BE2C (cell line): ENCODE results near the gene POMGNT1.

Experiments used
- DNase-seq: peaks from one replicate; pipeline ENCODE4 v3.0.0-alpha.2; 2020
- H3K27me3 ChIP-seq: fragments of 250-450 bp; sonication (Bioruptor Pico); 2 replicates; pipeline ENCODE4 v1.5.1; 2020; ENCODE audit warnings: mild to moderate bottlenecking
- H3K36me3 ChIP-seq: fragments of 250-450 bp; sonication (Bioruptor Pico); 2 replicates; pipeline ENCODE4 v1.5.1; 2020; ENCODE audit warnings: mild to moderate bottlenecking
- H3K4me1 ChIP-seq: fragments of 250-450 bp; sonication (Bioruptor Pico); 2 replicates; pipeline ENCODE4 v1.5.1; 2020
- H3K4me3 ChIP-seq: 2 replicates; pipeline ENCODE4 v1.5.1; 2011; ENCODE audit warnings: low read depth, low read length
- H3K9me3 ChIP-seq: fragments of 250-450 bp; sonication (Bioruptor Pico); 2 replicates; pipeline ENCODE4 v1.5.1; 2020
- TF ChIP-seq, protein P1 (sequence below): IDR thresholded peaks from 2 replicates; pipeline ENCODE4 v1.5.1; 2012; ENCODE audit warnings: mild to moderate bottlenecking, low read depth, low read length

The POMGNT1 gene

GRCh38 chr1:46186076-46186475 lies 12.2 kb downstream of the POMGNT1 start:
- Histone ChIP-seq H3K36me3 (no peaks in the 10 kb centered on the region), H3K4me3 (no peak overlapping the region), H3K4me1 (no peaks in the 10 kb centered on the region), H3K27me3 (no peaks in the 10 kb centered on the region), H3K9me3 (no peaks in the 10 kb centered on the region)
- TF ChIP-seq, protein P1, sequence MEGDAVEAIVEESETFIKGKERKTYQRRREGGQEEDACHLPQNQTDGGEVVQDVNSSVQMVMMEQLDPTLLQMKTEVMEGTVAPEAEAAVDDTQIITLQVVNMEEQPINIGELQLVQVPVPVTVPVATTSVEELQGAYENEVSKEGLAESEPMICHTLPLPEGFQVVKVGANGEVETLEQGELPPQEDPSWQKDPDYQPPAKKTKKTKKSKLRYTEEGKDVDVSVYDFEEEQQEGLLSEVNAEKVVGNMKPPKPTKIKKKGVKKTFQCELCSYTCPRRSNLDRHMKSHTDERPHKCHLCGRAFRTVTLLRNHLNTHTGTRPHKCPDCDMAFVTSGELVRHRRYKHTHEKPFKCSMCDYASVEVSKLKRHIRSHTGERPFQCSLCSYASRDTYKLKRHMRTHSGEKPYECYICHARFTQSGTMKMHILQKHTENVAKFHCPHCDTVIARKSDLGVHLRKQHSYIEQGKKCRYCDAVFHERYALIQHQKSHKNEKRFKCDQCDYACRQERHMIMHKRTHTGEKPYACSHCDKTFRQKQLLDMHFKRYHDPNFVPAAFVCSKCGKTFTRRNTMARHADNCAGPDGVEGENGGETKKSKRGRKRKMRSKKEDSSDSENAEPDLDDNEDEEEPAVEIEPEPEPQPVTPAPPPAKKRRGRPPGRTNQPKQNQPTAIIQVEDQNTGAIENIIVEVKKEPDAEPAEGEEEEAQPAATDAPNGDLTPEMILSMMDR: no peak
- no peak for DNase-seq

DNA sequence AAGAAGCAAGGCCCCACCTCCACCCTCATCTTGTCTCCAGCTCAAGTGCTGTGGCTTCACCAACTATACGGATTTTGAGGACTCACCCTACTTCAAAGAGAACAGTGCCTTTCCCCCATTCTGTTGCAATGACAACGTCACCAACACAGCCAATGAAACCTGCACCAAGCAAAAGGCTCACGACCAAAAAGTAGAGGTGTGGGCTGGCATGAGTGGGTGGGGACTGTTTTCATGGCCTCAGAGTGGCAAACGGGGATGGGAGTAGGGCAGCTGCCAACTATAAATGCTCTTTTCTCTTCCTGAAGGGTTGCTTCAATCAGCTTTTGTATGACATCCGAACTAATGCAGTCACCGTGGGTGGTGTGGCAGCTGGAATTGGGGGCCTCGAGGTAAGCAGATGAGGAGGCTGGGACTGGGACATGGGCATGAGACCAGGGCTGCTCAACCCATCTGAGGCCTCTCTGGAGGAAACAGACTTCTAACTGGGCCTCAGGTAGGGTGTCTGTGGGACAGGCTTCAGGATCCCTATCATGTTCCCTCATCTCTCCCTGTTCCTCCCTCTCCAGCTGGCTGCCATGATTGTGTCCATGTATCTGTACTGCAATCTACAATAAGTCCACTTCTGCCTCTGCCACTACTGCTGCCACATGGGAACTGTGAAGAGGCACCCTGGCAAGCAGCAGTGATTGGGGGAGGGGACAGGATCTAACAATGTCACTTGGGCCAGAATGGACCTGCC lies 13.1 kb downstream of the POMGNT1 start:
- no peaks in the 10 kb centered on the region for H3K27me3 ChIP-seq
- DNase-seq: no peak
- H3K4me3 ChIP-seq: no peak overlapping the region
- TF ChIP-seq, protein P1: no peak
- no peaks in the 10 kb centered on the region for H3K36me3 ChIP-seq
- no peaks in the 10 kb centered on the region for H3K9me3 ChIP-seq
- no peaks in the 10 kb centered on the region for H3K4me1 ChIP-seq

- Histone ChIP-seq H3K4me3 (no peak overlapping the region), H3K36me3 (no peaks in the 10 kb centered on the region), H3K4me1 (no peaks in the 10 kb centered on the region), H3K27me3 (no peaks in the 10 kb centered on the region), H3K9me3 (no peaks in the 10 kb centered on the region)
- TF ChIP-seq, protein P1: no peak
- DNase-seq: no peak
These were observed 14.2 kb downstream of the POMGNT1 start for GRCh38 chr1:46183926-46184557.

- no peaks in the 10 kb centered on the region for H3K4me1 ChIP-seq
- H3K27me3 ChIP-seq: no peaks in the 10 kb centered on the region
- no peak overlapping the region for H3K4me3 ChIP-seq
- H3K36me3 ChIP-seq: no peaks in the 10 kb centered on the region
- DNase-seq: no peak
- TF ChIP-seq, protein P1: no peak
- no peaks in the 10 kb centered on the region for H3K9me3 ChIP-seq
These were observed 15.0 kb downstream of the POMGNT1 start for GRCh38 chr1:46183079-46183847.

- H3K27me3 ChIP-seq: no peaks in the 10 kb centered on the region
- no peaks in the 10 kb centered on the region for H3K36me3 ChIP-seq
- H3K4me3 ChIP-seq: no peak overlapping the region
- DNase-seq: no peak
- TF ChIP-seq, protein P1: no peak
- H3K9me3 ChIP-seq: no peaks in the 10 kb centered on the region
- no peaks in the 10 kb centered on the region for H3K4me1 ChIP-seq
These were observed 16.6 kb downstream of the POMGNT1 start for GRCh38 chr1:46181343-46182260.
